Measurements from ENCODE around the gene ANKRD33B.
A peak's percentile ranks its signal among the peaks of the same experiment; 100 is the strongest.

The ANKRD33B gene

GRCh38 chr5:10579536-10580521 lies 16.0 kb downstream of the ANKRD33B start:
- no peak for DNase-seq (ENCODE audit: low read depth)

- no peak for DNase-seq (ENCODE audit: low read depth)
Observed at GRCh38 chr5:10580531-10581423, 16.9 kb downstream of the ANKRD33B start.

- no peak for DNase-seq (ENCODE audit: low read depth)
Observed at GRCh38 chr5:10581424-10581748, 17.5 kb downstream of the ANKRD33B start.

- DNase-seq (ENCODE audit: low read depth), result no peak
Observed at GRCh38 chr5:10581867-10582511, 18.1 kb downstream of the ANKRD33B start.

- DNase-seq (ENCODE audit: low read depth), result no peak
Observed at GRCh38 chr5:10582512-10582897, 18.6 kb downstream of the ANKRD33B start.

GRCh38 chr5:10583663-10584572 lies 20.0 kb downstream of the ANKRD33B start:
- no peak for DNase-seq (ENCODE audit: low read depth)

- no peak for DNase-seq (ENCODE audit: low read depth)
Observed at GRCh38 chr5:10584714-10585517, 21.0 kb downstream of the ANKRD33B start.

- no peak for DNase-seq (ENCODE audit: low read depth)
Observed at GRCh38 chr5:10585518-10585915, 21.6 kb downstream of the ANKRD33B start.

- no peak for DNase-seq (ENCODE audit: low read depth)
Observed at GRCh38 chr5:10586008-10586407, 22.1 kb downstream of the ANKRD33B start.

- no peak for DNase-seq (ENCODE audit: low read depth)
Observed at GRCh38 chr5:10586555-10586954, 22.7 kb downstream of the ANKRD33B start.

- no peak for DNase-seq (ENCODE audit: low read depth)
Observed at GRCh38 chr5:10588109-10588775, 24.4 kb downstream of the ANKRD33B start.

GRCh38 chr5:10588779-10589447 lies 25.0 kb downstream of the ANKRD33B start:
- DNase-seq (ENCODE audit: low read depth), result no peak

- DNase-seq (ENCODE audit: low read depth), result peak; percentile 51
Observed at GRCh38 chr5:10590226-10590999, 26.5 kb downstream of the ANKRD33B start.

GRCh38 chr5:10591159-10591558 lies 27.3 kb downstream of the ANKRD33B start:
- DNase-seq (ENCODE audit: low read depth), result no peak

- peak; percentile 52 for DNase-seq (ENCODE audit: low read depth)
Observed at GRCh38 chr5:10591966-10592365, 28.1 kb downstream of the ANKRD33B start.

- DNase-seq (ENCODE audit: low read depth), result no peak
Observed at GRCh38 chr5:10592601-10593000, 28.7 kb downstream of the ANKRD33B start.

- no peak for DNase-seq (ENCODE audit: low read depth)
Observed at GRCh38 chr5:10593531-10594181, 29.8 kb downstream of the ANKRD33B start.
